ENCODE measurements around the gene ANTXR1. TPM values are rescaled to one million over a fixed set of nuclear protein-coding genes. Genes with fewer than 3 reads are reported as not detected.

Gene ANTXR1
- total RNA-seq, 1 donor from 2014 or later, result 69.5 TPM

GRCh38 chr2:69211686-69212085 lies 198.7 kb downstream of the ANTXR1 start:
- H3K9me3 Mint-ChIP-seq, result no peaks in the 10 kb centered on the region
- peaks cover 24% of the 10 kb centered on the region for H3K36me3 Mint-ChIP-seq
- H3K4me1 Mint-ChIP-seq (ENCODE audit: unreplicated experiment), result peaks cover 11% of the 10 kb centered on the region
- H3K27me3 Mint-ChIP-seq, result no peaks in the 10 kb centered on the region
- H3K27ac Mint-ChIP-seq, result no peak overlapping the region
- H3K4me3 Mint-ChIP-seq, result no peak overlapping the region
- no peak for TF ChIP-seq CTCF (conservative IDR thresholded peaks at IDR 0.05)
- DNase-seq (ENCODE audit: extremely low spot score, unreplicated experiment), result no peak

- H3K4me1 Mint-ChIP-seq (ENCODE audit: unreplicated experiment), result peaks cover 17% of the 10 kb centered on the region
- TF ChIP-seq CTCF (conservative IDR thresholded peaks at IDR 0.05), result no peak
- H3K9me3 Mint-ChIP-seq, result no peaks in the 10 kb centered on the region
- no peak overlapping the region for H3K4me3 Mint-ChIP-seq
- no peak overlapping the region for H3K27ac Mint-ChIP-seq
- H3K27me3 Mint-ChIP-seq, result no peaks in the 10 kb centered on the region
- peaks cover 20% of the 10 kb centered on the region for H3K36me3 Mint-ChIP-seq
- no peak for DNase-seq (ENCODE audit: extremely low spot score, unreplicated experiment)
Observed at GRCh38 chr2:69212238-69213028, 199.5 kb downstream of the ANTXR1 start.

- H3K27me3 Mint-ChIP-seq, result no peaks in the 10 kb centered on the region
- H3K36me3 Mint-ChIP-seq, result peaks cover 13% of the 10 kb centered on the region
- no peaks in the 10 kb centered on the region for H3K9me3 Mint-ChIP-seq
- no peak for TF ChIP-seq CTCF (conservative IDR thresholded peaks at IDR 0.05)
- no peak overlapping the region for H3K4me3 Mint-ChIP-seq
- no peak overlapping the region for H3K27ac Mint-ChIP-seq
- DNase-seq (ENCODE audit: extremely low spot score, unreplicated experiment), result no peak
- peaks cover 17% of the 10 kb centered on the region for H3K4me1 Mint-ChIP-seq (ENCODE audit: unreplicated experiment)
Observed at GRCh38 chr2:69213201-69213600, 200.2 kb downstream of the ANTXR1 start.

- no peak for DNase-seq (ENCODE audit: extremely low spot score, unreplicated experiment)
- Mint-ChIP-seq H3K36me3 (peaks cover 12% of the 10 kb centered on the region), H3K9me3 (no peaks in the 10 kb centered on the region), H3K4me1 (ENCODE audit: unreplicated experiment) (peaks cover 17% of the 10 kb centered on the region), H3K27ac (no peak overlapping the region), H3K4me3 (no peak overlapping the region), H3K27me3 (no peaks in the 10 kb centered on the region)
- TF ChIP-seq CTCF (conservative IDR thresholded peaks at IDR 0.05), result no peak
Observed at GRCh38 chr2:69213782-69214181, 200.8 kb downstream of the ANTXR1 start.

GRCh38 chr2:69214898-69215297 lies 201.9 kb downstream of the ANTXR1 start:
- TF ChIP-seq CTCF (conservative IDR thresholded peaks at IDR 0.05), result no peak
- Mint-ChIP-seq H3K4me3 (no peak overlapping the region), H3K27ac (no peak overlapping the region), H3K9me3 (no peaks in the 10 kb centered on the region), H3K27me3 (no peaks in the 10 kb centered on the region), H3K4me1 (ENCODE audit: unreplicated experiment) (peaks cover 17% of the 10 kb centered on the region), H3K36me3 (peaks cover 16% of the 10 kb centered on the region)
- DNase-seq (ENCODE audit: extremely low spot score, unreplicated experiment), result no peak

Data from type B pancreatic cell (in vitro differentiated cells).